MM.1S (cell line): ENCODE data around the gene DHRSX.
"Not testable (repeated sequence)": the region's sequence is repeated elsewhere in the genome, so short reads cannot be mapped to it uniquely, and the experiment has no call there.

ENCODE experiments used
- DNase-seq: peaks from one replicate; pipeline ENCODE4 v3.0.0-alpha.2; 2015
- H2AFZ ChIP-seq: fragments of 300-600 bp; sonication (generic); 2 replicates; pipeline ENCODE4 v1.6.0; 2016; ENCODE audit warnings: antibody characterized with exemption, low read length
- H3F3A ChIP-seq: fragments of 300-600 bp; sonication (generic); 2 replicates; pipeline ENCODE4 v1.6.1; 2016; ENCODE audit warnings: mild to moderate bottlenecking, antibody characterized with exemption, low read length, moderate library complexity, mixed read lengths; ENCODE audit not compliant: insufficient read depth
- H3K27ac ChIP-seq: fragments of 300-600 bp; sonication (generic); 2 replicates; pipeline ENCODE4 v1.5.1; 2016; ENCODE audit warnings: mild to moderate bottlenecking, low read length
- H3K27me3 ChIP-seq: fragments of 300-600 bp; sonication (generic); replicated peaks from 2 replicates; pipeline ENCODE4 v1.6.0; 2016; ENCODE audit warnings: low read length; ENCODE audit not compliant: insufficient read depth
- H3K36me3 ChIP-seq: fragments of 300-600 bp; sonication (generic); replicated peaks from 2 replicates; pipeline ENCODE4 v1.6.1; 2016; ENCODE audit warnings: mild to moderate bottlenecking, low read length, mixed read lengths; ENCODE audit not compliant: insufficient read depth
- H3K4me1 ChIP-seq: fragments of 300-600 bp; sonication (generic); 2 replicates; pipeline ENCODE4 v1.6.1; 2016; ENCODE audit warnings: low read length, mixed read lengths
- H3K4me2 ChIP-seq: fragments of 300-600 bp; sonication (generic); 2 replicates; pipeline ENCODE4 v1.6.0; 2016; ENCODE audit warnings: low read depth, low read length
- H3K4me3 ChIP-seq: fragments of 300-600 bp; sonication (generic); 2 replicates; pipeline ENCODE4 v1.5.1; 2016; ENCODE audit warnings: low read length, mixed read lengths
- H3K79me2 ChIP-seq: fragments of 300-600 bp; sonication (generic); 2 replicates; pipeline ENCODE4 v1.6.1; 2016; ENCODE audit warnings: mixed run types, low read length, mixed read lengths
- H3K9ac ChIP-seq: fragments of 300-600 bp; sonication (generic); 2 replicates; pipeline ENCODE4 v1.6.1; 2016; ENCODE audit warnings: low read length, mixed read lengths
- H3K9me2 ChIP-seq: fragments of 300-600 bp; sonication (generic); replicated peaks from 2 replicates; pipeline ENCODE4 v1.6.1; 2016; ENCODE audit warnings: mild to moderate bottlenecking, low read length, mixed read lengths; ENCODE audit not compliant: insufficient read depth
- H3K9me3 ChIP-seq: fragments of 300-600 bp; sonication (generic); replicated peaks from 2 replicates; pipeline ENCODE4 v1.6.1; 2016; ENCODE audit warnings: mild to moderate bottlenecking, low read length, mixed read lengths; ENCODE audit not compliant: insufficient read depth
- H4K20me1 ChIP-seq: fragments of 300-600 bp; sonication (generic); 2 replicates; pipeline ENCODE4 v1.6.1; 2016; ENCODE audit warnings: mild to moderate bottlenecking, low read length, moderate library complexity, mixed read lengths; ENCODE audit not compliant: insufficient read depth
- EZH2 ChIP-seq: fragments of 300-600 bp; sonication (generic); optimal IDR thresholded peaks from 2 replicates; pipeline ENCODE3; 2017; ENCODE audit warnings: low read depth, mild to moderate bottlenecking, antibody characterized with exemption, low read length, mixed read lengths
- EZH2phosphoT487 ChIP-seq: fragments of 300-600 bp; sonication (generic); IDR thresholded peaks from 2 replicates; pipeline ENCODE4 v1.6.1; 2018; ENCODE audit warnings: antibody characterized with exemption, low read length
- TF ChIP-seq, protein P1 (sequence below): fragments of 300-600 bp; sonication (generic); IDR thresholded peaks from 2 replicates; pipeline ENCODE4 v1.5.1; 2016; ENCODE audit warnings: antibody characterized with exemption, low read length, mixed read lengths

The DHRSX gene

GRCh38 chrX:2284133-2284532 lies 216.6 kb downstream of the DHRSX start:
- DNase-seq = no peak
- Histone ChIP-seq H3K9me3 (no peaks in the 10 kb centered on the region), H3K4me1 (no peaks in the 10 kb centered on the region), H3K27ac (no peak overlapping the region), H3K9me2 (no peaks in the 10 kb centered on the region), H3K27me3 (no peaks in the 10 kb centered on the region), H3K79me2 (no peaks in the 10 kb centered on the region), H4K20me1 (no peaks in the 10 kb centered on the region), H3K4me2 (no peak overlapping the region), H3K36me3 (no peaks in the 10 kb centered on the region), H2AFZ (no peak overlapping the region), H3K9ac (no peak overlapping the region), H3F3A (no peaks in the 10 kb centered on the region), H3K4me3 (no peak overlapping the region)
- TF ChIP-seq, protein P1, sequence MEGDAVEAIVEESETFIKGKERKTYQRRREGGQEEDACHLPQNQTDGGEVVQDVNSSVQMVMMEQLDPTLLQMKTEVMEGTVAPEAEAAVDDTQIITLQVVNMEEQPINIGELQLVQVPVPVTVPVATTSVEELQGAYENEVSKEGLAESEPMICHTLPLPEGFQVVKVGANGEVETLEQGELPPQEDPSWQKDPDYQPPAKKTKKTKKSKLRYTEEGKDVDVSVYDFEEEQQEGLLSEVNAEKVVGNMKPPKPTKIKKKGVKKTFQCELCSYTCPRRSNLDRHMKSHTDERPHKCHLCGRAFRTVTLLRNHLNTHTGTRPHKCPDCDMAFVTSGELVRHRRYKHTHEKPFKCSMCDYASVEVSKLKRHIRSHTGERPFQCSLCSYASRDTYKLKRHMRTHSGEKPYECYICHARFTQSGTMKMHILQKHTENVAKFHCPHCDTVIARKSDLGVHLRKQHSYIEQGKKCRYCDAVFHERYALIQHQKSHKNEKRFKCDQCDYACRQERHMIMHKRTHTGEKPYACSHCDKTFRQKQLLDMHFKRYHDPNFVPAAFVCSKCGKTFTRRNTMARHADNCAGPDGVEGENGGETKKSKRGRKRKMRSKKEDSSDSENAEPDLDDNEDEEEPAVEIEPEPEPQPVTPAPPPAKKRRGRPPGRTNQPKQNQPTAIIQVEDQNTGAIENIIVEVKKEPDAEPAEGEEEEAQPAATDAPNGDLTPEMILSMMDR = no peak
- no peak for TF ChIP-seq EZH2

- TF ChIP-seq EZH2 (no peak), EZH2phosphoT487 (no peak)
- TF ChIP-seq, protein P1 = no peak
Measured at GRCh38 chrX:2283111-2283859, 217.5 kb downstream of the DHRSX start.

GRCh38 chrX:2282490-2283090 lies 218.2 kb downstream of the DHRSX start:
- TF ChIP-seq EZH2 = no peak
- Histone ChIP-seq H3K9me2 (no peaks in the 10 kb centered on the region), H2AFZ (no peak overlapping the region), H3K36me3 (no peaks in the 10 kb centered on the region), H3K9ac (no peak overlapping the region), H3K4me2 (no peak overlapping the region), H3F3A (no peaks in the 10 kb centered on the region), H3K79me2 (no peaks in the 10 kb centered on the region), H3K4me1 (no peaks in the 10 kb centered on the region), H4K20me1 (no peaks in the 10 kb centered on the region), H3K27ac (no peak overlapping the region), H3K27me3 (no peaks in the 10 kb centered on the region), H3K4me3 (no peak overlapping the region), H3K9me3 (no peaks in the 10 kb centered on the region)
- no peak for DNase-seq

More at GRCh38 chrX:2283111-2283859, 217.5 kb downstream of the DHRSX start:
- no peaks in the 10 kb centered on the region for H3K9me2 ChIP-seq
- no peak overlapping the region for H3K4me3 ChIP-seq
- H3K27ac ChIP-seq = no peak overlapping the region
- H3K36me3 ChIP-seq = no peaks in the 10 kb centered on the region
- no peak overlapping the region for H3K9ac ChIP-seq
- H3K79me2 ChIP-seq = no peaks in the 10 kb centered on the region
- no peak for DNase-seq
- no peaks in the 10 kb centered on the region for H3K9me3 ChIP-seq
- no peaks in the 10 kb centered on the region for H3K4me1 ChIP-seq
- no peaks in the 10 kb centered on the region for H3K27me3 ChIP-seq
- H2AFZ ChIP-seq = no peak overlapping the region
- H4K20me1 ChIP-seq = no peaks in the 10 kb centered on the region
- H3F3A ChIP-seq = no peaks in the 10 kb centered on the region
- no peak overlapping the region for H3K4me2 ChIP-seq

- Histone ChIP-seq H3K27ac (no peak overlapping the region), H4K20me1 (no peaks in the 10 kb centered on the region)
- DNase-seq = no peak
Measured at GRCh38 chrX:2272337-2272736, 228.4 kb downstream of the DHRSX start.

DNA sequence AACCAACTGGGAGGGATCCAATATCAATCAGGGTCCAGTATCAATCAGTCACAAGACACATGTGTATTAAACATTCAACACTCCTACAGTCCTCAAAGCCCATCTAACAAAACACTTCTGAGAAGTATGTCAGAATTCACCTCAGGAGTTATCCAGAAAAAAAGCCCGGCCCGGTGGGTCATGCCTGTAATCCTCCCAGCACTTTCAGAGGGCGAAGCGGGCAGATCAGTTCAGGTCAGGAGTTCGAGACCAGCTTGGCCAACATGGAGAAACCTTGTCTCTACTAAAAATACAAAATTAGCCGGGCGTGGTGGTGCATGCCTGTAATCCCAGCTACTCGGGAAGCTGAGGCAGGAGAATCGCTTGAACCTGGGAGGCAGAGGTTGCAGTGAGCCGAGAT lies 229.2 kb downstream of the DHRSX start:
- not testable (repeated sequence) for H3K79me2 ChIP-seq, H3K9me2 ChIP-seq, DNase-seq, H3K27me3 ChIP-seq, H4K20me1 ChIP-seq, H3K4me3 ChIP-seq, H3K9ac ChIP-seq, H3F3A ChIP-seq, H3K27ac ChIP-seq, H2AFZ ChIP-seq, H3K9me3 ChIP-seq, H3K4me2 ChIP-seq, H3K36me3 ChIP-seq, H3K4me1 ChIP-seq

More at GRCh38 chrX:2272337-2272736, 228.4 kb downstream of the DHRSX start:
- Histone ChIP-seq H3K4me1 (no peaks in the 10 kb centered on the region), H3K9ac (no peak overlapping the region), H3K4me2 (no peak overlapping the region), H3K9me2 (no peaks in the 10 kb centered on the region), H3K4me3 (no peak overlapping the region), H3K79me2 (no peaks in the 10 kb centered on the region), H3F3A (no peaks in the 10 kb centered on the region), H2AFZ (no peak overlapping the region), H3K36me3 (no peaks in the 10 kb centered on the region), H3K9me3 (no peaks in the 10 kb centered on the region), H3K27me3 (no peaks in the 10 kb centered on the region)
- TF ChIP-seq EZH2 = no peak
- TF ChIP-seq EZH2phosphoT487 = no peak
- TF ChIP-seq, protein P1 = no peak
